ENCODE measurements around the gene MGAT5.

DNA sequence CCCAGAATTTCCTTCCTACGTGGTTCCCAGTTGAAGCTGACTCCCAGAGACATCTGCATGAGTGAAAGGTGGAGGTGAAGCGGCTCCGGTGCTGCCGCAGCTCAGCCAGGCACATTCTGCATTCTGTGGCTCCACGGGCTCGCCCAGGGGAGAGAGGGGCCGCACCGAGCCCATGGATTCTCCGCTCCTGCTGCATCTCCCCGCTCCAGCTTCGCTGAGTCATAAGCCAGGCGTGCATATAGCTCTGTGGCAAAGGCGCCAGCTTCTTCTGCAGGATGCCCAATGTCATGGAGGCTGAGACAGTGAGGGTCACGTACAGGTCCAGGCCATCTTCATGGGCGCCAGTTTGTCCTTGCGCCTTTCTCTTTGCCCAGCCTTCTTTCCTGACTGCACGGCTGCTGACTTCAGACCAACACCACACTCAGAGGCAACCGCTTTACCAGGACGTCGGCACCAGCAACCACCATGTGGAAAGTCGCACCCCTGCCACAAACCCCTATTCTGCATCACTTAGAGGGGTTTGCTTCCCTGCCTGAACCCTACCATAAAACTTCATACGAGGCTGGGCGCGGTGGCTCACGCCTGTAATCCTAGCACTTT, 215.7 kb downstream of the MGAT5 start:
- TF ChIP-seq, protein P1, sequence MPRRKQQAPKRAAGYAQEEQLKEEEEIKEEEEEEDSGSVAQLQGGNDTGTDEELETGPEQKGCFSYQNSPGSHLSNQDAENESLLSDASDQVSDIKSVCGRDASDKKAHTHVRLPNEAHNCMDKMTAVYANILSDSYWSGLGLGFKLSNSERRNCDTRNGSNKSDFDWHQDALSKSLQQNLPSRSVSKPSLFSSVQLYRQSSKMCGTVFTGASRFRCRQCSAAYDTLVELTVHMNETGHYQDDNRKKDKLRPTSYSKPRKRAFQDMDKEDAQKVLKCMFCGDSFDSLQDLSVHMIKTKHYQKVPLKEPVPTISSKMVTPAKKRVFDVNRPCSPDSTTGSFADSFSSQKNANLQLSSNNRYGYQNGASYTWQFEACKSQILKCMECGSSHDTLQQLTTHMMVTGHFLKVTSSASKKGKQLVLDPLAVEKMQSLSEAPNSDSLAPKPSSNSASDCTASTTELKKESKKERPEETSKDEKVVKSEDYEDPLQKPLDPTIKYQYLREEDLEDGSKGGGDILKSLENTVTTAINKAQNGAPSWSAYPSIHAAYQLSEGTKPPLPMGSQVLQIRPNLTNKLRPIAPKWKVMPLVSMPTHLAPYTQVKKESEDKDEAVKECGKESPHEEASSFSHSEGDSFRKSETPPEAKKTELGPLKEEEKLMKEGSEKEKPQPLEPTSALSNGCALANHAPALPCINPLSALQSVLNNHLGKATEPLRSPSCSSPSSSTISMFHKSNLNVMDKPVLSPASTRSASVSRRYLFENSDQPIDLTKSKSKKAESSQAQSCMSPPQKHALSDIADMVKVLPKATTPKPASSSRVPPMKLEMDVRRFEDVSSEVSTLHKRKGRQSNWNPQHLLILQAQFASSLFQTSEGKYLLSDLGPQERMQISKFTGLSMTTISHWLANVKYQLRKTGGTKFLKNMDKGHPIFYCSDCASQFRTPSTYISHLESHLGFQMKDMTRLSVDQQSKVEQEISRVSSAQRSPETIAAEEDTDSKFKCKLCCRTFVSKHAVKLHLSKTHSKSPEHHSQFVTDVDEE (CRISPR knock-in tag; IDR thresholded peaks at IDR 0.05): no peak
- TF ChIP-seq TCF4 (CRISPR knock-in tag; IDR thresholded peaks at IDR 0.05; ENCODE audit: borderline replicate concordance): no peak
- TF ChIP-seq ARNTL (CRISPR knock-in tag; IDR thresholded peaks at IDR 0.05; ENCODE audit: borderline replicate concordance, low read depth): no peak
- TF ChIP-seq ESRRG (CRISPR knock-in tag; IDR thresholded peaks at IDR 0.05): no peak
- no peak for TF ChIP-seq TOX (CRISPR knock-in tag; IDR thresholded peaks at IDR 0.05; ENCODE audit: borderline replicate concordance)
- no peak for TF ChIP-seq ZFP3 (CRISPR knock-in tag; IDR thresholded peaks at IDR 0.05)
- TF ChIP-seq, protein P2, sequence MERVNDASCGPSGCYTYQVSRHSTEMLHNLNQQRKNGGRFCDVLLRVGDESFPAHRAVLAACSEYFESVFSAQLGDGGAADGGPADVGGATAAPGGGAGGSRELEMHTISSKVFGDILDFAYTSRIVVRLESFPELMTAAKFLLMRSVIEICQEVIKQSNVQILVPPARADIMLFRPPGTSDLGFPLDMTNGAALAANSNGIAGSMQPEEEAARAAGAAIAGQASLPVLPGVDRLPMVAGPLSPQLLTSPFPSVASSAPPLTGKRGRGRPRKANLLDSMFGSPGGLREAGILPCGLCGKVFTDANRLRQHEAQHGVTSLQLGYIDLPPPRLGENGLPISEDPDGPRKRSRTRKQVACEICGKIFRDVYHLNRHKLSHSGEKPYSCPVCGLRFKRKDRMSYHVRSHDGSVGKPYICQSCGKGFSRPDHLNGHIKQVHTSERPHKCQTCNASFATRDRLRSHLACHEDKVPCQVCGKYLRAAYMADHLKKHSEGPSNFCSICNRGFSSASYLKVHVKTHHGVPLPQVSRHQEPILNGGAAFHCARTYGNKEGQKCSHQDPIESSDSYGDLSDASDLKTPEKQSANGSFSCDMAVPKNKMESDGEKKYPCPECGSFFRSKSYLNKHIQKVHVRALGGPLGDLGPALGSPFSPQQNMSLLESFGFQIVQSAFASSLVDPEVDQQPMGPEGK (CRISPR knock-in tag; IDR thresholded peaks at IDR 0.05; ENCODE audit: borderline replicate concordance): no peak
- TF ChIP-seq ZC3H10 (CRISPR knock-in tag; IDR thresholded peaks at IDR 0.05): no peak
